Frontal cortex (tissue), 4 donors: ENCODE data around the gene PLCB1. TPM values are rescaled to one million over a fixed set of nuclear protein-coding genes. Genes with fewer than 3 reads are reported as not detected.

ENCODE experiments used
- DNase-seq, 2 donors: peaks; one replicate each; pipeline ENCODE4 v3.0.0; 2012; ENCODE audit warnings: low spot score in 2 of 2
- FAIRE-seq: peaks from 2 replicates; lab custom pipeline; 2012; peaks lifted over from hg19 to GRCh38; lab: Jason Lieb, UNC
- total RNA-seq: library from RNA; depleted of rRNA; stranded (reverse); fragments of >200 nt; gene quantifications from one replicate; pipeline ENCODE4 v1.2.3, GENCODE V29; 2014
- donor health status: control.
- donor health status: control.
- donor health status: control.

Gene PLCB1
- total RNA-seq, 1 donor from 2014 or later = 48.9 TPM

DNA sequence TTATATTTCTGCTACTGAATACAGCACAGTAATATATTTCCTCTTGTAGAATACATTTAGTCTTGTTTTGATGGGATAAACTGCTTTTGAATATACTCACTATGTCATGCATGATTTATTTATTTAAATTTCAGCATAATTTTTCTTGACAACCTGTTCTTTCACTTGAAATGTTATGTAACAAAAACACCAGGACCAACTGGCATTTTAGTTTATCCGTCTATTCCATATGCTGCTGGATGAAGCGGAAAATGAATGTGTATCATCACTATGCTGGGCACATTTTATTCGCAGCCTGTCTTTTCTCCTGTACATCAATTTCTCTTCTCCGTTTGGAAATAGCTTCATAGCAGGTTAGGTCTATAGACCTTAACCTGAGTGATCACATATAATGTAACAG is 730.0 kb downstream of the PLCB1 start:
- DNase-seq = no peak
- no peak for FAIRE-seq

DNA sequence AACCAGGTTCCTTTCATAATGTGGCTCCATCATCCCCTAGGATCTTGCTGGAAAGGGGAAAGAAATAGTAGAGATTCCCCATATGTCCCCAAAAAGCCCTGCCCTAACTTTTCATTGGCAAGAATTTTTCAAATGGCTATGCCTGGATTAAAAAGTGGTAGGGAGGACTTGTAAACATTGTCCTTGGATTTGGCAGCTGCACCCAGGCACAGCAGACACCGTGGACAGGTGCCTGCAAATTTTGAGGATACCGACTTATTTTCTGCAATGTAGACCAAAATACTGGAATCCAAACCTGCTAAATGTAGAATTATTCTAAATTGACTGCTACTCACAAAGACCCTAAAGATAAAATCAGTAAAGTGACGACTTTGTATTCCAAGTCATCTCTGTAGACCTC is 733.6 kb downstream of the PLCB1 start:
- FAIRE-seq = no peak

DNA sequence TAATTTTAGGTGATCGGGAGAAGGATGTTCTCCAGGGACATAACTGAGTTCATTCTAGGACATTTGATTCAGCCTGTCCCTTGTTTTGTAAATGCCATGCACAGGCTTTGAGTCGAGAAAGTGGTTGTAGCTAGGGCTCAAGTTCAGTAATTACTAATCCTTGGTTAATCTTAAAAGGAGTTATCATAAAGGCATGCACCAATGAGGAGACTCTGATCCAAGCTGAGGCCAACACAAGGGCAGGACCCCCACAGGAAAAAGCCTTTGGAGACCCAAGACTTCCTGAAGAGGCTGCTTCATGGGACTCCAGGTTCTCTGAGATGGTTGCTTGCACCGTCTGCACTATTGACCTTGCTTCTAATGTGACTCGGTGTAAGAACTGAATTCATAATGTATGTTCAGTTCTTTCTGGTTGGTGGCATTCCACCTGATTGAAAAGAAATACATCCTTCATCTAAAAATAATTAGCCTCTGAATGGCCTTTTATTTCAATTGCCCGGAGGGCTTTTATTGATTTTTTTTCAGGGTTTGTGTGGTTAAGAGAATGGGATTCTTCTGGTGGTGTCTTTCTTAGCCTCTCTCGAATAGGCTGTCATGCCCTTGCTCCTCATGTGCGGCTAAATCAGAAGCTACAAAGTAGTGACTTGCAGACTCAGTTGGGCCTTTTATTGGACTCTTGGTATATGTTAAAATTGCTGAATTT is 735.1 kb downstream of the PLCB1 start:
- FAIRE-seq = no peak
- no peak for DNase-seq

More for the DNA sequence above, 733.6 kb downstream of the PLCB1 start:
- DNase-seq = no peak

DNA sequence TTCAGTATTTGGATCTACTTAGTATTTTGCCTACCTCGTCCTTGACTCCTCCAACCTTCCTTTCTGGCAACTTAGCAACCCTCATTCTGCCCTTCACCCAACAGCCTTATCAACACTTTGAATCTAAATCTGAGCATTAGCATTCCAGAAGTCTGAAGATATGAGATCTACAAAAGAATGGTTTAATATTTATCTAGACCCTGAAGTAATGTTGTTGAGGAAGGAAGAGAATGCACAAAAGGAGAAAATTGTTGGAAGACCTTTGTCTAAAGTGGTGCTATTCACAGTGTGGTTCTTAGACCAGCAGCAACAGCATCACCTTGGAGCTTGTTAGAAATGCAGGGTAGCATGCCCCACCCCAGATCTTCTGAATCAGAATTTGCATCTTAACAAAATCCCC is 738.6 kb downstream of the PLCB1 start:
- no peak for FAIRE-seq
- no peak for DNase-seq

GRCh38 chr20:8874437-8874836 is 742.4 kb downstream of the PLCB1 start:
- FAIRE-seq = no peak
- DNase-seq = no peak

DNA sequence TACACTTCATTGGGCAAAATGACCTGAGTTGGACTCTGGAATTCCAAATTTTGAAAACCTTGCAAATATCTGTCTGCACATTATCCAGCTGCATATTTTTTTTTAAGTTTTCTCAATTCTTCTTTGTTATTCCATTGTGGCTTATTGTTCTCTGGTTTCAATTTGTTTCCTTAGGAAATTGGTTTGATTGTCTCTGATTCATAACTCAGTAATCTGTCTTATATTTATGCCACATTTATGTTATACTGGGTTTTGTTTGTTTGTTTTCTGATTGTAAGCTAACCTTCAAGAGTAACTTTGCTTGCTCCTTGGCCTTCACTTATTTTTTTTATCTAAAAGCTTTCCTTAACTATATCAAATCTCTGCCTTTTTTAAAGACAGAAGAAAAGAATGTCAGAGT is 743.5 kb downstream of the PLCB1 start:
- DNase-seq = no peak
- no peak for FAIRE-seq

- no peak for FAIRE-seq
- DNase-seq = no peak
These were observed 744.3 kb downstream of the PLCB1 start for GRCh38 chr20:8876366-8876765.

DNA sequence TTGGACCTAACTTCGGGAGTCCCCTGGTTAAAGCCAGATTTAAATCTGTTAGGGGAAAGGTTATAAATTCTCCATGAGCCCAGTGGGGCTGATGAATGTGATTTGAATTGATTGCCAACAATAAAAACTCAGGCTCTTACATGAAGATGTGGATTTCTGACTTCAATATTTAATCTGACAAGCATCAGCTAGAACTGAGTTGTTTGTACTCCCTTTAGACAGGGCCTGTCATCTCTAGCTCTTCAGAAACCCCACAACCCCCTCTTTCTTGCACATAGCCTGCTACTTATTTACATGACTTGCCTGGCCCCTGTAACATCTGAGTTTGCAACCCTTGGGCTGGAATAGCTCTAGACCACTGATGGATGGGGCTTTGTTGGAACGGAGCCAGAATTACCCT is 745.2 kb downstream of the PLCB1 start:
- FAIRE-seq (no peak), DNase-seq (no peak)

GRCh38 chr20:8879669-8880068 is 747.6 kb downstream of the PLCB1 start:
- FAIRE-seq (no peak), DNase-seq (no peak)

DNA sequence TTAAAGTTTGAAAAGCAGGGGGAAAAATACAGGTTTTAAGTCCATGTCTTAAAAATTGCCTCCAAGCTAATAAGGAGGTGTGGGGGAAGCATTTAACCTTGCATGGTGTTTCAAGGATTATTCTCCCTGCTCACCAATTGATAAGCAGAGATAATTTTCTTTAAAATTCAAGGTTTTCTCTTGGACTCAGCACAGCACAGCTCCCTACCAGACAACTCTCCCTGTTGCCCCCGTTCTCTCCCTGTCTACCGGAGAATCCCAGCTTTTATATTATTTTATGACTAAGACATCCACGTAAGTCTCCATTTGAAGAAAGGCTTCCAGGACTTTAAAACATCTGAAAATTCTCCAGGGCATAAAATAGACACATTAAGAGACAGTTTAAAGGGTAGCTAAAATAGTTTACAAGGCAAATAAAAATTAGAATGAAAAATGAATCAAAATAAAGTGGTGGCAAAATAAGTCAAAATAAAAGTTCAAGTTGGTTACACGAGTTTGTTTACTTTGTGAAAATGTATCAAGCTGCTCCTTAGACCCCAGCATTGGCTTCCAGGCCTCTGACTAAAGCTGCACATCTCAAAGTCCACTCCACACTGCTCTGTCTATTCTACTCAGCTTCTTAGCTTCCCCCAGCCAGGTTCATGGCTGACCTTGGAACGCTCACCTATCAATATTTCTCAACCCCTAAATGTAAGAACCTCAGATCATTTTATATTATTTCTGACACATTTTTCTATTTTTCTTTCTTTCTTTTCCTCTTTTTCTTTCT is 748.2 kb downstream of the PLCB1 start:
- FAIRE-seq (no peak), DNase-seq (no peak)

GRCh38 chr20:8891039-8891438 is 759.0 kb downstream of the PLCB1 start:
- no peak for DNase-seq
- no peak for FAIRE-seq

DNA sequence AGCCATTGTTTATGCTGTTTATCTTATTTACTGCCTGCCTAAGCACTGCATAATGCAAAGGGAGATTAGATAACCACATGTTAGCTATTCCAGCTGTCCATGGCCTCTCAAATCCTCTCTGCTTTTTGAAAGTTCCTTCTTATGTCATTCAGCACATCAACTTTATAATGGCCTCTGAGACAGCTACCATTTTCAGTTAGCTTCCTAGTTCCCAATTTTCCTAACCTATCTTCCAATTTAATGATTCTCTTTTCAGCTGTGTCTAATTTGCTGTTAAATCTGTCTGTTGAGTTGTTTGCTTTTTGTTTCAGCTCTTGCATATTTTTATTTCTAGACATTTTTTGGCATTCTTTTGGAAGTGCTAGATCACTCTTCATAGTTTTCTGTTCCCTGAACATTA is 763.4 kb downstream of the PLCB1 start:
- DNase-seq (no peak), FAIRE-seq (no peak)

- FAIRE-seq (no peak), DNase-seq (no peak)
These were observed 766.8 kb downstream of the PLCB1 start for GRCh38 chr20:8898823-8899222.

DNA sequence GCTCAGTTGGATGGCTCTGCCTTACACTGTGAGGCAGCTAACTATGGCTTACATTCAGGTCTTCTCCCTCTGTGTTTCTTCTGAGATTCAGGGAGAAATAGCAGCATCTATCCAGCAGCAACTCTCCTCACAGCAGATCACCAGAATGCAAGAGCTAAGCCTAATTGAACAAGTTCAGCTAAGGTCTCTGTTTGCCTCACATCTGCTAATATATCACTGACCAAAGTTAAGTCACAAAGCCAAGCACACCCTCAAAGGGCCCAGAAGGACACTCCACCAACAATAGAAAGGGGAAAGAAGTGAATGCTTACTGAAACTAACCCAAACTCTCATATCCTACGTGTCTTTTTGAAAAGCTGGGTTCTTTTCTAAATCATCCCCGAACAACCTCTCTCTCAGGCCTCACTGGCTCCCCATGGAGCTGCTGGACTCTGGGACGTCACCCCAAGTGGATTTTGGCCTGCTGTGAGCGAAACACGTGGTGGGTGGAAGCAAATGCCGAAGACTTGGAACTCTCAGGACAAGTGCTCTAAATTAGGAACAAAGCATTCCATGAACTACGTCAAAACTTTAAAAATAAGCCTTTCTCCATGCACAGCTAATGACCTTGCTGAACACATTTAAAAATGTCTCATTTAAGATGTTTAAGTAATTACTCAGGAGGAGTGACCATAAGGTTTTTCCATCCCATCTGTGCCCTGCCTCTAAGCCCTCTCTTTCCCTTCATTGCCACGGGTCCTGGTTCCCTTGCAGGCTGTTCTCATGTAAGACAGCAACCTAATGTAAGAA is 769.4 kb downstream of the PLCB1 start:
- DNase-seq (no peak), FAIRE-seq (no peak)

DNA sequence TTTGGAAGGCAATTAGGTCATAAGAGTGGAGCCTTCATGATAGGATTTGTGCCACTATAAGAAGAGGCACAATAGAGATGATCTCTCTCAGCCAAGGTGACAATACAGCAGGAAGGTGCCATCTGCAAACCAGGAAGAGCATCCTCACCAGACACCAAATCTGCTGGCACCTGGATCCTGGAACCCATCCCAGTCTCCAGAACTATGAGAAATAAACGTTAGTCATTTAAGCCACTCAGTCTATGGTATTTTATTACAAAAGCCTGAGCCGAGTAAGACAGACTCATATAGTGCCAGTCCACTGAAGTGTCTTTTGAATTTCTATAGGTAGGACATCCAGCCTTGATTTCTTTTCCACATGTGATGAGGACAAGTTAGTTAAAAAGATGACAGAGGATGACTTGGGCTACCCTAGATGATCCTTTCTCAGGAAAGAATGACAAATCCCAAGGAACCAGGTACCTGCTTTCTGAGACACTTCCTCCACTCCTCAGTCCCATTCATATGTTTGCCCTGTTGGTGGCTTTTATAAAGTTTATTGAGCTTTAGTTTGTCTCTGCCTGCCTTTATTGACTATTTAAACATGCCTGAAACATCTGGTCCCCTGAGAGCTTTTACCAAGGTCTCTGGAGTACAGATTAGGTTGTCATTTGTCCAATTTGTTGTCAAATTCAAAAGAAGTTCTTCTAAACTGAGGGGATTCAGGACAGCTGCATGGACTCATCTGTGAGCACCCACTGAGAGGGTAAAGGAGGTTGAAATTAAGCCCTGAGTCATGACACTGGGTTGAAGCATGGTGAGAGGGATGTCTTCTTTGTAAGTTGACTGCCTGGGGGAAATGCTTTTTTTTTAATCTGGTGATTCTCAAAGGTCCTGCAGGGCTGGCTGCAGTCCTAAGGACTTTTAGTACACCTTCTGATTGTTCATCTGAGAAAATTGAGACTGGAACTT is 771.9 kb downstream of the PLCB1 start:
- no peak for FAIRE-seq
- DNase-seq = no peak

DNA sequence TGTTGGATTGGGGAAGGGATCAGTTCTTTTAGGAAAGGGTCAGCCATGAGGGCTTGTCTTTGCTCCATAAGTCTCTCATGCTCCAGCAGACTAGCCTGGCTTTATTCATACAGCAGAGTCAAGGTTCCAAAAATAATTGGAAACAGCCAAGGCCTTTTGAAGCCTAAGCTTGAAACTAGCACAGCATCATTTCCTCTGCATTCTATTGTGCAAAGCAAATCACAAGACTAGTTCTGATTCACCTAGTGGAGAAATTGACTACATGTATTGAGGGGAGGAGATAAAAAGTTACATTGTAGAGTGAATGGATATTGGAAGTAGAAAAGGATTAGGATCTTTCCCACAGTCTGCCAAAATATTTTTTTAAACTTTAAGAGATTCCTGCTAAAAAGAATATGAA is 777.5 kb downstream of the PLCB1 start:
- no peak for DNase-seq
- no peak for FAIRE-seq

GRCh38 chr20:8912096-8912495 is 780.0 kb downstream of the PLCB1 start:
- FAIRE-seq = no peak
- no peak for DNase-seq

GRCh38 chr20:8912731-8913130 is 780.7 kb downstream of the PLCB1 start:
- FAIRE-seq (no peak), DNase-seq (no peak)

DNA sequence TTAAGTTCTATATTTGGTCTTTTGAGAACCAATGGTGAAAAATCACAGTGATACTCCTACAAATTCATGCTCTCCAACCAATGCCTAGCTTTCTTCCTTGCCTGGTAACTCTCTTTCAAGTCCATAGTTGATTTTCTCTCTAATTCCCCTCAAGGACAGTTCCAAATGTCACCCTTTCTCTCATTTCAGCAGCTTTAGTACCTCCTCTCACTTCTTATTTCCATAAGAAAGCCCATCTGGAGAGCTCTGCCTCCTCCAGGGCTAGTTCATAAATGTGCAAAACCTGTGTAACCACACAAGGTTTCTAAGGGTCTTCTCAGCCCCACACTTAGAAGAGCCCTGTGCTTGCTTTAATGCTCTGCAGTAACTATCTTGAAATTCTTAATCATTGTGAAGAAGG is 781.4 kb downstream of the PLCB1 start:
- DNase-seq = no peak

GRCh38 chr20:8914421-8914820 is 782.4 kb downstream of the PLCB1 start:
- no peak for FAIRE-seq
- DNase-seq = no peak

More for the DNA sequence above, 781.4 kb downstream of the PLCB1 start:
- FAIRE-seq = no peak
